ENCODE measurements around the gene MACROD2. TPM values are rescaled to one million over a fixed set of nuclear protein-coding genes. Genes with fewer than 3 reads are reported as not detected.

Gene MACROD2
- total and polyA plus RNA-seq, 4 donors = 0.66 to 10.5 (median 3.3) TPM

DNA sequence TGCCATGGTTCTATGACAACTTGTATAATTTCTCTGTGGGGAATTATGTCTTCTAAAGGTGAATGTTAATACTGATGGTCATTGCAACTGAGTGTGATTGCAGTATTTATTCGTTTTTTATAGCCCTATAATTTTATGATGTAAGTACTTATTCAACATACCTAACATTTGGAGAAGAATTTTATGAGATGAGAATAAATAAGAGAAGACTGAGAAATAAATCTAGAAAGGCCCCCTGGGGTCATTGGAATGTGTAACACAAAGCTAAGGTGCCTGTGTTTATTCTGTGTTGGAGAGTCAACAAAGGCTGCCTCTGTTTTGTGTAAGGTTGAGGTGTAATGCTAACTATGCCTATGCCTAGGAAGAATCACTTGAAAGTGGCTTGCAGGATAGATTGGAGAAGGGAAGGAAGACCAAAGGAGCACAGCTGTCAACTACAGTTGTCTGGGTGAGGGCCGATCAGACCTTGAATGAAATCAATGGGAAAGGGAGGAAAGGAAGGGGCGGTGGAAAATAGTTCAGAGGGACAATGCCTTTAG, 1501.3 kb downstream of the MACROD2 start:
- H3K4me1 ChIP-seq (ENCODE audit: control insufficient read depth in 4 of 4, insufficient read depth in 4 of 4, low read length in 3 of 4) = no peaks in the 10 kb centered on the region
- no peaks in the 10 kb centered on the region for H3K27me3 ChIP-seq (ENCODE audit: control insufficient read depth in 4 of 4, insufficient read depth in 4 of 4, low read length in 3 of 4)
- no peak for DNase-seq (ENCODE audit: low spot score)
- H3K9me3 ChIP-seq (ENCODE audit: control insufficient read depth in 4 of 4, low read length in 3 of 4) = peaks cover 0 to 2% (median 0%) of the 10 kb centered on the region in 4 donors
- TF ChIP-seq, protein P1, sequence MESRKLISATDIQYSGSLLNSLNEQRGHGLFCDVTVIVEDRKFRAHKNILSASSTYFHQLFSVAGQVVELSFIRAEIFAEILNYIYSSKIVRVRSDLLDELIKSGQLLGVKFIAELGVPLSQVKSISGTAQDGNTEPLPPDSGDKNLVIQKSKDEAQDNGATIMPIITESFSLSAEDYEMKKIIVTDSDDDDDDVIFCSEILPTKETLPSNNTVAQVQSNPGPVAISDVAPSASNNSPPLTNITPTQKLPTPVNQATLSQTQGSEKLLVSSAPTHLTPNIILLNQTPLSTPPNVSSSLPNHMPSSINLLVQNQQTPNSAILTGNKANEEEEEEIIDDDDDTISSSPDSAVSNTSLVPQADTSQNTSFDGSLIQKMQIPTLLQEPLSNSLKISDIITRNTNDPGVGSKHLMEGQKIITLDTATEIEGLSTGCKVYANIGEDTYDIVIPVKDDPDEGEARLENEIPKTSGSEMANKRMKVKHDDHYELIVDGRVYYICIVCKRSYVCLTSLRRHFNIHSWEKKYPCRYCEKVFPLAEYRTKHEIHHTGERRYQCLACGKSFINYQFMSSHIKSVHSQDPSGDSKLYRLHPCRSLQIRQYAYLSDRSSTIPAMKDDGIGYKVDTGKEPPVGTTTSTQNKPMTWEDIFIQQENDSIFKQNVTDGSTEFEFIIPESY (IDR thresholded peaks at IDR 0.05) = no peak
- TF ChIP-seq, protein P2, sequence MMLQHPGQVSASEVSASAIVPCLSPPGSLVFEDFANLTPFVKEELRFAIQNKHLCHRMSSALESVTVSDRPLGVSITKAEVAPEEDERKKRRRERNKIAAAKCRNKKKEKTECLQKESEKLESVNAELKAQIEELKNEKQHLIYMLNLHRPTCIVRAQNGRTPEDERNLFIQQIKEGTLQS (IDR thresholded peaks at IDR 0.05) = no peak
- TF ChIP-seq RXRA (IDR thresholded peaks at IDR 0.05) (no peak), SP1 (IDR thresholded peaks at IDR 0.05) (no peak), HNF4A (conservative IDR thresholded peaks at IDR 0.05) (no peak), EGR1 (IDR thresholded peaks at IDR 0.05; ENCODE audit: low read depth in 2 of 2) (no peak), FOXA1 (IDR thresholded peaks at IDR 0.05) (no peak), JUND (IDR thresholded peaks at IDR 0.05) (no peak)
- TF ChIP-seq, protein P3, sequence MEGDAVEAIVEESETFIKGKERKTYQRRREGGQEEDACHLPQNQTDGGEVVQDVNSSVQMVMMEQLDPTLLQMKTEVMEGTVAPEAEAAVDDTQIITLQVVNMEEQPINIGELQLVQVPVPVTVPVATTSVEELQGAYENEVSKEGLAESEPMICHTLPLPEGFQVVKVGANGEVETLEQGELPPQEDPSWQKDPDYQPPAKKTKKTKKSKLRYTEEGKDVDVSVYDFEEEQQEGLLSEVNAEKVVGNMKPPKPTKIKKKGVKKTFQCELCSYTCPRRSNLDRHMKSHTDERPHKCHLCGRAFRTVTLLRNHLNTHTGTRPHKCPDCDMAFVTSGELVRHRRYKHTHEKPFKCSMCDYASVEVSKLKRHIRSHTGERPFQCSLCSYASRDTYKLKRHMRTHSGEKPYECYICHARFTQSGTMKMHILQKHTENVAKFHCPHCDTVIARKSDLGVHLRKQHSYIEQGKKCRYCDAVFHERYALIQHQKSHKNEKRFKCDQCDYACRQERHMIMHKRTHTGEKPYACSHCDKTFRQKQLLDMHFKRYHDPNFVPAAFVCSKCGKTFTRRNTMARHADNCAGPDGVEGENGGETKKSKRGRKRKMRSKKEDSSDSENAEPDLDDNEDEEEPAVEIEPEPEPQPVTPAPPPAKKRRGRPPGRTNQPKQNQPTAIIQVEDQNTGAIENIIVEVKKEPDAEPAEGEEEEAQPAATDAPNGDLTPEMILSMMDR (IDR thresholded peaks at IDR 0.05; ENCODE audit: low read depth, low read length, missing input control) = no peak
- H3K4me3 ChIP-seq (ENCODE audit: low read depth in 1 of 3, low read length in 3 of 3) = no peak overlapping the region
- H3K27ac ChIP-seq (ENCODE audit: low read depth in 1 of 2, low read length in 2 of 2) = no peak overlapping the region
- WGBS = 62% methylated on average over 3 of the region's 3 CpGs
- H3K36me3 ChIP-seq (ENCODE audit: control insufficient read depth in 4 of 4, insufficient read depth in 3 of 4, low read depth in 1 of 4, low read length in 3 of 4) = no peaks in the 10 kb centered on the region
- H3K9ac ChIP-seq (ENCODE audit: low read depth in 1 of 2, low read length in 2 of 2) = no peak overlapping the region

DNA sequence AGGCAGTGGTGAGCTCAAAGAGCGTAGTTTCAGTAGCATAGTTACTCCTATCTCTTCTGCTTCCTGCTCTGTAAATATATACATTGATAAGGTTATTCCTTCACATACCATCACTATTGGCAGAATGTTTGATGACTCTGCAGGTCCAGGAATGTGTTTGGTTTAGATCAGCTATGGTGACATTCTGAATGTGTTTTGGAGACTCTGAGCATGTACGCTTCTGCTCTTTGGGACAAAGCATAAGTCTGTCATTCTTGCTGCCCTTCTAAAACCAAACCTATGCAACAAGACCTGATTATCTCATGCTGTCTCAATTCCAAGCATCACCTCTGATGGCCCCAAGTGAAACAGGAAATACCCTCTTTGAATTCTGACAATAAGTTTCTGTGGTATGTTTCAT, 1503.6 kb downstream of the MACROD2 start:
- Histone ChIP-seq H3K27ac (ENCODE audit: low read depth in 1 of 2, low read length in 2 of 2) (no peak overlapping the region), H3K9ac (ENCODE audit: low read depth in 1 of 2, low read length in 2 of 2) (no peak overlapping the region), H3K27me3 (ENCODE audit: control insufficient read depth in 4 of 4, insufficient read depth in 4 of 4, low read length in 3 of 4) (no peaks in the 10 kb centered on the region), H3K4me3 (ENCODE audit: low read depth in 1 of 3, low read length in 3 of 3) (no peak overlapping the region), H3K36me3 (ENCODE audit: control insufficient read depth in 4 of 4, insufficient read depth in 3 of 4, low read depth in 1 of 4, low read length in 3 of 4) (no peaks in the 10 kb centered on the region), H3K9me3 (ENCODE audit: control insufficient read depth in 4 of 4, low read length in 3 of 4) (peaks cover 0 to 2% (median 0%) of the 10 kb centered on the region in 4 donors), H3K4me1 (ENCODE audit: control insufficient read depth in 4 of 4, insufficient read depth in 4 of 4, low read length in 3 of 4) (no peaks in the 10 kb centered on the region)
- 77% methylated on average over 2 of the region's 2 CpGs for WGBS
- no peak for DNase-seq (ENCODE audit: low spot score)
- TF ChIP-seq SP1 (IDR thresholded peaks at IDR 0.05) = no peak
- TF ChIP-seq, protein P2 (IDR thresholded peaks at IDR 0.05) = no peak
- TF ChIP-seq, protein P4, sequence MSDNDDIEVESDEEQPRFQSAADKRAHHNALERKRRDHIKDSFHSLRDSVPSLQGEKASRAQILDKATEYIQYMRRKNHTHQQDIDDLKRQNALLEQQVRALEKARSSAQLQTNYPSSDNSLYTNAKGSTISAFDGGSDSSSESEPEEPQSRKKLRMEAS (IDR thresholded peaks at IDR 0.05) = no peak
- no peak for TF ChIP-seq TAF1 (conservative IDR thresholded peaks at IDR 0.05)
- no peak for TF ChIP-seq FOXA1 (IDR thresholded peaks at IDR 0.05)
- no peak for TF ChIP-seq FOXA2 (IDR thresholded peaks at IDR 0.05)
- TF ChIP-seq YY1 (IDR thresholded peaks at IDR 0.05) = no peak
- TF ChIP-seq, protein P1 (IDR thresholded peaks at IDR 0.05) = no peak
- TF ChIP-seq RXRA (IDR thresholded peaks at IDR 0.05) = no peak
- TF ChIP-seq, protein P5, sequence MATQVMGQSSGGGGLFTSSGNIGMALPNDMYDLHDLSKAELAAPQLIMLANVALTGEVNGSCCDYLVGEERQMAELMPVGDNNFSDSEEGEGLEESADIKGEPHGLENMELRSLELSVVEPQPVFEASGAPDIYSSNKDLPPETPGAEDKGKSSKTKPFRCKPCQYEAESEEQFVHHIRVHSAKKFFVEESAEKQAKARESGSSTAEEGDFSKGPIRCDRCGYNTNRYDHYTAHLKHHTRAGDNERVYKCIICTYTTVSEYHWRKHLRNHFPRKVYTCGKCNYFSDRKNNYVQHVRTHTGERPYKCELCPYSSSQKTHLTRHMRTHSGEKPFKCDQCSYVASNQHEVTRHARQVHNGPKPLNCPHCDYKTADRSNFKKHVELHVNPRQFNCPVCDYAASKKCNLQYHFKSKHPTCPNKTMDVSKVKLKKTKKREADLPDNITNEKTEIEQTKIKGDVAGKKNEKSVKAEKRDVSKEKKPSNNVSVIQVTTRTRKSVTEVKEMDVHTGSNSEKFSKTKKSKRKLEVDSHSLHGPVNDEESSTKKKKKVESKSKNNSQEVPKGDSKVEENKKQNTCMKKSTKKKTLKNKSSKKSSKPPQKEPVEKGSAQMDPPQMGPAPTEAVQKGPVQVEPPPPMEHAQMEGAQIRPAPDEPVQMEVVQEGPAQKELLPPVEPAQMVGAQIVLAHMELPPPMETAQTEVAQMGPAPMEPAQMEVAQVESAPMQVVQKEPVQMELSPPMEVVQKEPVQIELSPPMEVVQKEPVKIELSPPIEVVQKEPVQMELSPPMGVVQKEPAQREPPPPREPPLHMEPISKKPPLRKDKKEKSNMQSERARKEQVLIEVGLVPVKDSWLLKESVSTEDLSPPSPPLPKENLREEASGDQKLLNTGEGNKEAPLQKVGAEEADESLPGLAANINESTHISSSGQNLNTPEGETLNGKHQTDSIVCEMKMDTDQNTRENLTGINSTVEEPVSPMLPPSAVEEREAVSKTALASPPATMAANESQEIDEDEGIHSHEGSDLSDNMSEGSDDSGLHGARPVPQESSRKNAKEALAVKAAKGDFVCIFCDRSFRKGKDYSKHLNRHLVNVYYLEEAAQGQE (IDR thresholded peaks at IDR 0.05) = no peak
- no peak for TF ChIP-seq RAD21 (IDR thresholded peaks at IDR 0.05)
- no peak for TF ChIP-seq HNF4A (conservative IDR thresholded peaks at IDR 0.05)
- no peak for TF ChIP-seq EGR1 (IDR thresholded peaks at IDR 0.05; ENCODE audit: low read depth in 2 of 2)
- TF ChIP-seq NR2F2 (IDR thresholded peaks at IDR 0.05) = no peak
- no peak for TF ChIP-seq HNF4G (IDR thresholded peaks at IDR 0.05)
- TF ChIP-seq, protein P3 (IDR thresholded peaks at IDR 0.05; ENCODE audit: low read depth, low read length, missing input control) = no peak
- TF ChIP-seq JUND (IDR thresholded peaks at IDR 0.05) = no peak

Measured in liver (tissue), 9 donors.